DOHH2 (cell line): ENCODE measurements around the gene HS3ST4.

Experiments used
- CTCF ChIP-seq: fragments of 200-600 bp; sonication (generic); IDR thresholded peaks from one replicate; pipeline ENCODE4 v1.5.1; 2014; ENCODE audit warnings: antibody characterized with exemption, mild to moderate bottlenecking, low read depth, low read length; ENCODE audit not compliant: poor library complexity, severe bottlenecking
- EZH2phosphoT487 ChIP-seq: fragments of 200-600 bp; sonication (generic); IDR thresholded peaks from 2 replicates; pipeline ENCODE4 v1.6.1; 2017; ENCODE audit warnings: borderline replicate concordance, mild to moderate bottlenecking, antibody characterized with exemption, low read length, moderate library complexity, mixed read lengths

GRCh38 chr16:25832291-25832690 lies 140.5 kb downstream of the HS3ST4 start:
- TF ChIP-seq CTCF, result no peak
- TF ChIP-seq EZH2phosphoT487, result no peak
